HepG2 (cell line): Measurements from ENCODE around the gene TRIM72. TPM values are rescaled to one million over a fixed set of nuclear protein-coding genes. Genes with fewer than 3 reads are reported as not detected.

Experiments used
- ATF5 ChIP-seq: sonication (generic); formaldehyde crosslinking; IDR thresholded peaks from 2 replicates; pipeline ENCODE4 v1.4.0; 2020; ENCODE audit warnings: mild to moderate bottlenecking, low read depth, missing genetic modification reagents
- ATF6 ChIP-seq: sonication (generic); formaldehyde crosslinking; conservative IDR thresholded peaks from 2 replicates; pipeline ENCODE4 v1.4.0; 2020; ENCODE audit warnings: missing genetic modification reagents
- CHD4 ChIP-seq: fragments of 200-600 bp; sonication (generic); IDR thresholded peaks from 2 replicates; pipeline ENCODE4 v1.7.0; 2017; ENCODE audit warnings: mild to moderate bottlenecking, low read length, borderline replicate concordance
- FOSL1 ChIP-seq: sonication (generic); formaldehyde crosslinking; IDR thresholded peaks from 2 replicates; pipeline ENCODE4 v1.9.0; 2021; ENCODE audit warnings: missing genetic modification reagents, borderline replicate concordance
- GLI4 ChIP-seq: sonication (generic); formaldehyde crosslinking; IDR thresholded peaks from 2 replicates; pipeline ENCODE4 v1.5.1; 2020; ENCODE audit warnings: missing genetic modification reagents, mild to moderate bottlenecking, moderate library complexity, borderline replicate concordance
- MYC ChIP-seq: sonication (generic); formaldehyde crosslinking; IDR thresholded peaks from 2 replicates; pipeline ENCODE4 v1.9.0; 2021; ENCODE audit warnings: missing genetic modification reagents, borderline replicate concordance
- PATZ1 ChIP-seq: sonication (generic); formaldehyde crosslinking; IDR thresholded peaks from 2 replicates; pipeline ENCODE4 v1.4.0; 2020; ENCODE audit warnings: missing genetic modification reagents
- PPARG ChIP-seq: conservative IDR thresholded peaks from 2 replicates; pipeline ENCODE4 v1.6.1; 2016; ENCODE audit warnings: missing biosample characterization, missing genetic modification reagents
- RCOR2 ChIP-seq: IDR thresholded peaks from 2 replicates; pipeline ENCODE4 v1.6.1; 2016; ENCODE audit warnings: missing biosample characterization, missing genetic modification reagents
- SUZ12 ChIP-seq: fragments of 150-350 bp; IDR thresholded peaks from 2 replicates; pipeline ENCODE4 v1.6.1; 2014; ENCODE audit warnings: low read depth, low read length
- THYN1 ChIP-seq: sonication (generic); formaldehyde crosslinking; IDR thresholded peaks from 2 replicates; pipeline ENCODE4 v1.8.1; 2023; ENCODE audit warnings: low read depth, mild to moderate bottlenecking, moderate library complexity, missing genetic modification reagents, borderline replicate concordance
- ZBTB26 ChIP-seq: IDR thresholded peaks from 2 replicates; pipeline ENCODE4 v1.6.1; 2016; ENCODE audit warnings: missing compliant biosample characterization, missing genetic modification reagents, borderline replicate concordance
- ZFX ChIP-seq: sonication (generic); formaldehyde crosslinking; IDR thresholded peaks from 2 replicates; pipeline ENCODE4 v1.4.0; 2020; ENCODE audit warnings: mild to moderate bottlenecking, low read depth, missing genetic modification reagents, moderate library complexity
- ZMAT3 ChIP-seq: sonication (generic); formaldehyde crosslinking; conservative IDR thresholded peaks from 2 replicates; pipeline ENCODE4 v1.7.0; 2021; ENCODE audit warnings: missing genetic modification reagents
- ZNF260 ChIP-seq: sonication (generic); formaldehyde crosslinking; IDR thresholded peaks from 2 replicates; pipeline ENCODE4 v1.4.0; 2020; ENCODE audit warnings: missing genetic modification reagents, low read depth, mild to moderate bottlenecking, borderline replicate concordance
- ZNF605 ChIP-seq: sonication (generic); formaldehyde crosslinking; IDR thresholded peaks from 2 replicates; pipeline ENCODE4 v1.8.0; 2022; ENCODE audit warnings: mild to moderate bottlenecking, missing genetic modification reagents
- ZNF781 ChIP-seq: sonication (generic); formaldehyde crosslinking; IDR thresholded peaks from 2 replicates; pipeline ENCODE4 v1.5.1; 2020; ENCODE audit warnings: borderline replicate concordance, mild to moderate bottlenecking, missing genetic modification reagents; ENCODE audit errors: not compliant biosample characterization
- ZNF790 ChIP-seq: sonication (generic); formaldehyde crosslinking; IDR thresholded peaks from 2 replicates; pipeline ENCODE4 v1.8.0; 2022; ENCODE audit warnings: missing genetic modification reagents, mild to moderate bottlenecking, borderline replicate concordance
- ZNF800 ChIP-seq: sonication (generic); formaldehyde crosslinking; IDR thresholded peaks from 2 replicates; pipeline ENCODE4 v1.4.0; 2020; ENCODE audit warnings: missing genetic modification reagents
- polyA plus RNA-seq, 8 experiments: library from polyadenylated mRNA; depleted of rRNA in 3 of 8; stranded (reverse) in 7 of 8; unstranded in 1 of 8; fragments of >200 nt; fragmentation: Illumina TruSeq in 4 of 8; extraction: Trizol in 4 of 8; gene quantifications; 2 replicates each; pipeline versions ENCODE4 v1.2.1 to v1.2.3, GENCODE V29; 2011 to 2016; ENCODE audit warnings: low read depth in 4 of 8, missing spikeins in 1 of 8, mixed read lengths in 1 of 8; ENCODE audit not compliant: insufficient read depth in 1 of 8
- total RNA-seq, 5 experiments: library from RNA; depleted of rRNA; stranded (reverse); fragments of >200 nt; fragmentation: Illumina TruSeq; extraction: Trizol; gene quantifications; 2 replicates each; pipeline ENCODE4 v1.2.3, GENCODE V29; 2016; ENCODE audit warnings: low read depth in 1 of 5

TRIM72 gene
- total and polyA plus RNA-seq, 2 of the 13 experiments (the other 11 are each of a cell fraction or from before 2014, with no cell fraction given), result not detected

- TF ChIP-seq PATZ1 (CRISPR knock-in tag) (0 out of 2 replicates have a peak, but pooled peaks have one; percentile 6), CHD4 (no peak), ZNF790 (no peak), RCOR2 (CRISPR knock-in tag) (no peak), SUZ12 (no peak), ZNF605 (CRISPR knock-in tag) (peak; percentile 68; the same call in 1 of the 2 replicates), ZNF781 (CRISPR knock-in tag) (peak; percentile 52), ZMAT3 (CRISPR knock-in tag) (no peak), PPARG (CRISPR knock-in tag) (no peak), ZNF260 (no peak), ATF6 (CRISPR knock-in tag) (no peak), FOSL1 (CRISPR knock-in tag) (no peak), ZBTB26 (no peak), ZFX (CRISPR knock-in tag) (no peak; the same call in 1 of the 2 replicates), MYC (CRISPR knock-in tag) (no peak; the same call in 1 of the 2 replicates), THYN1 (no peak), ZNF800 (CRISPR knock-in tag) (peak; percentile 99), ATF5 (CRISPR knock-in tag) (no peak), GLI4 (CRISPR knock-in tag) (no peak)
Observed at GRCh38 chr16:31202414-31203375, 11.2 kb upstream of the TRIM72 start, which contains the start of gene PYCARD (continued).
